ENCODE measurements around the gene TPBG. TPM values are rescaled to one million over a fixed set of nuclear protein-coding genes. Genes with fewer than 3 reads are reported as not detected.

The TPBG gene
- total RNA-seq, 1 donor from 2014 or later: 10.8 TPM

GRCh38 chr6:82361631-82362030, 2.0 kb upstream of the TPBG start:
- Histone ChIP-seq H3K27ac (no peak overlapping the region), H3K4me3 (no peak overlapping the region), H3K9me3 (no peaks in the 10 kb centered on the region), H3K4me1 (peaks cover 18% of the 10 kb centered on the region), H3K27me3 (ENCODE audit: low read depth) (peaks cover 36% of the 10 kb centered on the region), H3K36me3 (no peaks in the 10 kb centered on the region)
- TF ChIP-seq CTCF (IDR thresholded peaks at IDR 0.05): no peak
- intact Hi-C loops (cut with DNase I): no loop called here
- ATAC-seq (no peak), DNase-seq (no peak)

- no peak overlapping the region for H3K4me3 ChIP-seq
- no peak for TF ChIP-seq CTCF (IDR thresholded peaks at IDR 0.05)
- no peak overlapping the region for H3K27ac ChIP-seq
- peaks cover 18% of the 10 kb centered on the region for H3K4me1 ChIP-seq
- no peaks in the 10 kb centered on the region for H3K9me3 ChIP-seq
- no peak for DNase-seq
- intact Hi-C loops (cut with DNase I): no loop called here
- H3K27me3 ChIP-seq (ENCODE audit: low read depth): peaks cover 36% of the 10 kb centered on the region
- ATAC-seq: no peak
- no peaks in the 10 kb centered on the region for H3K36me3 ChIP-seq
Measured at GRCh38 chr6:82362144-82362543, 1.5 kb upstream of the TPBG start.

- no peaks in the 10 kb centered on the region for H3K9me3 ChIP-seq
- peaks cover 18% of the 10 kb centered on the region for H3K4me1 ChIP-seq
- intact Hi-C loops (cut with DNase I): no loop called here
- DNase-seq: no peak
- H3K27ac ChIP-seq: no peak overlapping the region
- H3K27me3 ChIP-seq (ENCODE audit: low read depth): peaks cover 36% of the 10 kb centered on the region
- no peak for ATAC-seq
- H3K4me3 ChIP-seq: peak overlapping the region; percentile 71
- TF ChIP-seq CTCF (IDR thresholded peaks at IDR 0.05): no peak
- no peaks in the 10 kb centered on the region for H3K36me3 ChIP-seq
Measured at GRCh38 chr6:82362878-82363427, 664 bp upstream of the TPBG start.

GRCh38 chr6:82364087-82365015, 734 bp downstream of the TPBG start:
- peak overlapping the region; percentile 69 for H3K27ac ChIP-seq
- peaks cover 36% of the 10 kb centered on the region for H3K27me3 ChIP-seq (ENCODE audit: low read depth)
- peak overlapping the region; percentile 71 for H3K4me3 ChIP-seq
- ATAC-seq (peak; percentile 80 to 90), DNase-seq (peak; percentile 63)
- H3K4me1 ChIP-seq: peaks cover 18% of the 10 kb centered on the region
- intact Hi-C loops (cut with DNase I): no loop called here
- H3K9me3 ChIP-seq: no peaks in the 10 kb centered on the region
- no peaks in the 10 kb centered on the region for H3K36me3 ChIP-seq
- TF ChIP-seq CTCF (IDR thresholded peaks at IDR 0.05): no peak

- H3K9me3 ChIP-seq: no peaks in the 10 kb centered on the region
- ATAC-seq: peak; percentile 67 to 69
- no peaks in the 10 kb centered on the region for H3K36me3 ChIP-seq
- intact Hi-C loops (cut with DNase I): no loop called here
- peak; percentile 53 for DNase-seq
- H3K4me1 ChIP-seq: peaks cover 18% of the 10 kb centered on the region
- H3K27me3 ChIP-seq (ENCODE audit: low read depth): peaks cover 36% of the 10 kb centered on the region
- H3K27ac ChIP-seq: peak overlapping the region; percentile 69
- TF ChIP-seq CTCF (IDR thresholded peaks at IDR 0.05): no peak
- peak overlapping the region; percentile 71 for H3K4me3 ChIP-seq
Measured at GRCh38 chr6:82365016-82365795, 1.6 kb downstream of the TPBG start.

Data from lower lobe of right lung (tissue), 2 donors.